IMR-90 (cell line): ENCODE measurements around the gene KRT5.

ENCODE experiments used
- BHLHE40 ChIP-seq: fragments of 150-350 bp; IDR thresholded peaks from 2 replicates; pipeline ENCODE4 v1.6.1; 2016; ENCODE audit warnings: mild to moderate bottlenecking, low read depth, low read length
- CEBPB ChIP-seq: IDR thresholded peaks from 2 replicates; pipeline ENCODE4 v1.6.1; 2012; ENCODE audit warnings: low read depth, low read length, improper control_type of control experiment
- POLR2A ChIP-seq: IDR thresholded peaks from 2 replicates; pipeline ENCODE4 v1.6.1; 2012; ENCODE audit warnings: mild to moderate bottlenecking, low read depth, low read length
- RAD21 ChIP-seq: IDR thresholded peaks from 2 replicates; pipeline ENCODE4 v1.6.1; 2012; ENCODE audit warnings: low read length, improper control_type of control experiment
- RCOR1 ChIP-seq: IDR thresholded peaks from 2 replicates; pipeline ENCODE4 v1.6.1; 2012; ENCODE audit warnings: mild to moderate bottlenecking, low read length, improper control_type of control experiment; ENCODE audit not compliant: insufficient replicate concordance
- RFX5 ChIP-seq: IDR thresholded peaks from 2 replicates; pipeline ENCODE4 v1.8.0; 2012; ENCODE audit warnings: low read depth, mild to moderate bottlenecking, low read length, moderate library complexity
- SMC3 ChIP-seq: fragments of 150-350 bp; IDR thresholded peaks from 2 replicates; pipeline ENCODE4 v1.6.1; 2016; ENCODE audit warnings: low read depth, mild to moderate bottlenecking, antibody characterized with exemption, low read length, moderate library complexity
- USF2 ChIP-seq: fragments of 150-350 bp; IDR thresholded peaks from 2 replicates; pipeline ENCODE4 v1.6.1; 2017; ENCODE audit warnings: mild to moderate bottlenecking, antibody characterized with exemption, low read length, low read depth
- TF ChIP-seq, protein P1 (sequence below): conservative IDR thresholded peaks from 2 replicates; pipeline ENCODE4 v1.5.1; 2012; ENCODE audit warnings: mild to moderate bottlenecking, low read depth, low read length, improper control_type of control experiment
- TF ChIP-seq, protein P2 (sequence below): fragments of 150-350 bp; IDR thresholded peaks from 2 replicates; pipeline ENCODE4 v1.6.1; 2016; ENCODE audit warnings: low read depth, mild to moderate bottlenecking, low read length, moderate library complexity, borderline replicate concordance

- TF ChIP-seq RFX5 (no peak), RCOR1 (no peak), POLR2A (no peak), USF2 (no peak), CEBPB (no peak), SMC3 (no peak), BHLHE40 (no peak), RAD21 (no peak)
- TF ChIP-seq, protein P1, sequence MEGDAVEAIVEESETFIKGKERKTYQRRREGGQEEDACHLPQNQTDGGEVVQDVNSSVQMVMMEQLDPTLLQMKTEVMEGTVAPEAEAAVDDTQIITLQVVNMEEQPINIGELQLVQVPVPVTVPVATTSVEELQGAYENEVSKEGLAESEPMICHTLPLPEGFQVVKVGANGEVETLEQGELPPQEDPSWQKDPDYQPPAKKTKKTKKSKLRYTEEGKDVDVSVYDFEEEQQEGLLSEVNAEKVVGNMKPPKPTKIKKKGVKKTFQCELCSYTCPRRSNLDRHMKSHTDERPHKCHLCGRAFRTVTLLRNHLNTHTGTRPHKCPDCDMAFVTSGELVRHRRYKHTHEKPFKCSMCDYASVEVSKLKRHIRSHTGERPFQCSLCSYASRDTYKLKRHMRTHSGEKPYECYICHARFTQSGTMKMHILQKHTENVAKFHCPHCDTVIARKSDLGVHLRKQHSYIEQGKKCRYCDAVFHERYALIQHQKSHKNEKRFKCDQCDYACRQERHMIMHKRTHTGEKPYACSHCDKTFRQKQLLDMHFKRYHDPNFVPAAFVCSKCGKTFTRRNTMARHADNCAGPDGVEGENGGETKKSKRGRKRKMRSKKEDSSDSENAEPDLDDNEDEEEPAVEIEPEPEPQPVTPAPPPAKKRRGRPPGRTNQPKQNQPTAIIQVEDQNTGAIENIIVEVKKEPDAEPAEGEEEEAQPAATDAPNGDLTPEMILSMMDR = no peak
- TF ChIP-seq, protein P2, sequence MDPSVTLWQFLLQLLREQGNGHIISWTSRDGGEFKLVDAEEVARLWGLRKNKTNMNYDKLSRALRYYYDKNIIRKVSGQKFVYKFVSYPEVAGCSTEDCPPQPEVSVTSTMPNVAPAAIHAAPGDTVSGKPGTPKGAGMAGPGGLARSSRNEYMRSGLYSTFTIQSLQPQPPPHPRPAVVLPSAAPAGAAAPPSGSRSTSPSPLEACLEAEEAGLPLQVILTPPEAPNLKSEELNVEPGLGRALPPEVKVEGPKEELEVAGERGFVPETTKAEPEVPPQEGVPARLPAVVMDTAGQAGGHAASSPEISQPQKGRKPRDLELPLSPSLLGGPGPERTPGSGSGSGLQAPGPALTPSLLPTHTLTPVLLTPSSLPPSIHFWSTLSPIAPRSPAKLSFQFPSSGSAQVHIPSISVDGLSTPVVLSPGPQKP = no peak
Measured at GRCh38 chr12:52530366-52530765, 10.2 kb upstream of the KRT5 start.
